Right ventricle myocardium inferior (tissue), 1 donor: ENCODE results near the gene ZNF134. TPM values are rescaled to one million over a fixed set of nuclear protein-coding genes. Genes with fewer than 3 reads are reported as not detected.

Experiments used
- ATAC-seq: fragments of 200-7000 bp; cut with Tn5 transposase; one replicate; pipeline ENCODE4 v1.9.1; 2020; ENCODE audit warnings: mild to moderate bottlenecking, moderate library complexity
- DNase-seq: peaks from one replicate; pipeline ENCODE4 v3.0.0; 2021; ENCODE audit errors: missing footprints
- intact Hi-C: fragments of 100-400 bp; cut with DNase I; formaldehyde crosslinking; loops from one replicate; pipeline ENCODE4 v1.11.0; 2022
- long read RNA-seq: library from polyadenylated mRNA; unstranded; transcript quantifications from one replicate; pipeline ENCODE4 v2.0.0, GENCODE V29; 2021
- total RNA-seq: library from RNA; stranded (reverse); fragmentation: NEBNext Ultra II Directional; extraction: Animal tissue kit (Norgen Biotek cat#: 25700); gene quantifications from one replicate; pipeline ENCODE4 v1.2.1, GENCODE V29; 2021
- donor health status: DM: no; HTN: yes; CAD: no; lungs with severe emphysema.

Gene ZNF134
- 14.9 TPM for total RNA-seq
- long read RNA-seq, full-length matches to known transcripts, result 12 of 12 reads
- long read RNA-seq, partial matches to known transcripts, result 0 of 12 reads
- long read RNA-seq, other reads (novel, unspliced or antisense), result 0 of 12 reads

GRCh38 chr19:57613941-57614743, at the start of gene ZNF134:
Gene ZNF134 (plus strand): TSS chr19:57614242. CDS start chr19:57619469, 5,227 bp downstream.
- ATAC-seq (peak; percentile 98), DNase-seq (peak; percentile 96)
- intact Hi-C loops, result loop anchor here (2.0 kb wide), 1 partner anchor 19 kb away; the partner anchor contains the start of gene ZNF211

- no peak for DNase-seq
- intact Hi-C loops, result no loop called here
- ATAC-seq, result no peak
Measured at GRCh38 chr19:57566396-57567265, 47.4 kb upstream of the ZNF134 start.

GRCh38 chr19:57570707-57571106, 43.3 kb upstream of the ZNF134 start:
- intact Hi-C loops, result no loop called here
- no peak for ATAC-seq
- DNase-seq, result no peak

- intact Hi-C loops, result no loop called here
- ATAC-seq (no peak), DNase-seq (no peak)
Measured at GRCh38 chr19:57572415-57572947, 41.6 kb upstream of the ZNF134 start.

- intact Hi-C loops, result no loop called here
- no peak for ATAC-seq
Measured at GRCh38 chr19:57576661-57577060, 37.4 kb upstream of the ZNF134 start.

GRCh38 chr19:57578487-57579205, 35.4 kb upstream of the ZNF134 start, which contains the start of gene ZNF416:
Gene ZNF416 (minus strand): TSS chr19:57578911. CDS start chr19:57578704, 207 bp downstream.
- peak; percentile 98 for ATAC-seq
- intact Hi-C loops, result loop anchor here (2.0 kb wide), 2 partner anchors 20 to 54 kb away; partner anchors contain the start of genes ZNF211 and ZNF550

More at GRCh38 chr19:57576661-57577060, 37.4 kb upstream of the ZNF134 start:
- DNase-seq, result no peak

GRCh38 chr19:57583104-57583520, 30.9 kb upstream of the ZNF134 start:
- DNase-seq, result no peak
- intact Hi-C loops, result no loop called here
- ATAC-seq, result no peak

More at GRCh38 chr19:57578487-57579205, 35.4 kb upstream of the ZNF134 start, which contains the start of gene ZNF416:
- DNase-seq, result peak; percentile 98

- intact Hi-C loops, result no loop called here
- peak; percentile 95 for ATAC-seq
- DNase-seq, result peak; percentile 93
Measured at GRCh38 chr19:57583521-57584416, 30.3 kb upstream of the ZNF134 start, which contains the start of gene ZIK1. Gene ZIK1 (plus strand): TSS chr19:57584145. CDS start chr19:57584357, 212 bp downstream.

GRCh38 chr19:57587529-57587928, 26.5 kb upstream of the ZNF134 start:
- DNase-seq (no peak), ATAC-seq (no peak)
- intact Hi-C loops, result no loop called here

- intact Hi-C loops, result no loop called here
- ATAC-seq (no peak), DNase-seq (no peak)
Measured at GRCh38 chr19:57599377-57599760, 14.7 kb upstream of the ZNF134 start.

GRCh38 chr19:57599761-57600383, 14.2 kb upstream of the ZNF134 start, which contains the start of gene ZNF530:
Gene ZNF530 (plus strand): TSS chr19:57599885. CDS start chr19:57604346, 4,461 bp downstream.
- peak; percentile 98 for ATAC-seq
- DNase-seq, result peak; percentile 96
- intact Hi-C loops, result no loop called here

GRCh38 chr19:57606931-57607330, 7.1 kb upstream of the ZNF134 start:
- DNase-seq (no peak), ATAC-seq (no peak)
- intact Hi-C loops, result no loop called here

GRCh38 chr19:57611113-57611512, 2.9 kb upstream of the ZNF134 start:
- intact Hi-C loops, result no loop called here
- ATAC-seq (no peak), DNase-seq (no peak)

- intact Hi-C loops, result loop anchor here (2.0 kb wide), 1 partner anchor 17 kb away; the partner anchor contains the start of gene ZNF211
- no peak for ATAC-seq
- DNase-seq, result no peak
Measured at GRCh38 chr19:57615346-57615745, 1.3 kb downstream of the ZNF134 start.

- no peak for ATAC-seq
- DNase-seq, result no peak
- intact Hi-C loops, result no loop called here
Measured at GRCh38 chr19:57620673-57621348, 6.8 kb downstream of the ZNF134 start.

GRCh38 chr19:57623091-57623490, 9.0 kb downstream of the ZNF134 start:
- intact Hi-C loops, result no loop called here
- ATAC-seq (no peak), DNase-seq (no peak)
